GM19395 (cell line): ENCODE measurements around the gene RASSF3.

Experiments
- ATAC-seq: cut with Tn5 transposase; IDR thresholded peaks from one replicate; pipeline ENCODE4 v1.9.1; 2021; ENCODE audit warnings: mild to moderate bottlenecking, moderate library complexity; ENCODE audit not compliant: unreplicated experiment

The RASSF3 gene

DNA sequence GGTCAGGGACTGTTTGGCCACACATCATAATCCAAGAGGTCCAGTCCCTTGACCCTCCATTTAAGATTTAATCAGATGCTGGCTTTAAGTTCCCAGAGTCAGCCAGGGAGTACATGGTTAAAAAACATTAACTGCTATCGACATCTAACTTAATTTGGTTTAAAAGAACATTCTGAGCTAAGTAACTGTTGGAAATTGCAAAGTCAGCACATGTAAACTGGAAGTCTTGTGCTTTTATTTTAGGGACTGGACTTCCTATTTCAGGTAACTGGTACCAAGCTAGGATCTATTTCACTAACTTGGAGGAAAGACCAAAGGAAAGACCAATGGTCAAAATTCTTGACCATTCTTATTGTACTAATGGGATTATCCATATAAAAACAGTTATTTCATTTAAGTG is 108.4 kb downstream of the RASSF3 start:
- no peak for ATAC-seq

- ATAC-seq: no peak
These were observed 110.6 kb downstream of the RASSF3 start for GRCh38 chr12:64720884-64721283.

GRCh38 chr12:64722835-64723234 is 112.5 kb downstream of the RASSF3 start:
- ATAC-seq: no peak

DNA sequence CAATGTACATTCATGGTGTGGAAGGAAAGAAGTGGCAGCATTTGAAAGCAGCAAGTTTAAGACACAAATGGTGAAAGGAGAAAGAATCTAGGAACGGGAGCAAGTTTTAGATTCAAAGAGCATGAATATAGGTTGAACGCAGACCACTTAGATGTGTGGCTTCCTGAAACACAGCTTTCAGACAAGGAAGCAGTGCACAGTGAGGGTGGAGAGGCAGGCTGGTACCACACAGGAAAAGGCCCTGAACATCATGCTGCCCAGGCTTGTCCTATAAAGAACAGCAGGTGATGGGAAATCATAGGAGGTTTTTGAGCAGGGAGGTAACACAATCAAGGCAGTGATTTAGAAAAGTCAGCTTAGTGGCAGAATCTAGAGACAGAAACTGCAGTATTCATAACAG is 113.3 kb downstream of the RASSF3 start:
- ATAC-seq: no peak

DNA sequence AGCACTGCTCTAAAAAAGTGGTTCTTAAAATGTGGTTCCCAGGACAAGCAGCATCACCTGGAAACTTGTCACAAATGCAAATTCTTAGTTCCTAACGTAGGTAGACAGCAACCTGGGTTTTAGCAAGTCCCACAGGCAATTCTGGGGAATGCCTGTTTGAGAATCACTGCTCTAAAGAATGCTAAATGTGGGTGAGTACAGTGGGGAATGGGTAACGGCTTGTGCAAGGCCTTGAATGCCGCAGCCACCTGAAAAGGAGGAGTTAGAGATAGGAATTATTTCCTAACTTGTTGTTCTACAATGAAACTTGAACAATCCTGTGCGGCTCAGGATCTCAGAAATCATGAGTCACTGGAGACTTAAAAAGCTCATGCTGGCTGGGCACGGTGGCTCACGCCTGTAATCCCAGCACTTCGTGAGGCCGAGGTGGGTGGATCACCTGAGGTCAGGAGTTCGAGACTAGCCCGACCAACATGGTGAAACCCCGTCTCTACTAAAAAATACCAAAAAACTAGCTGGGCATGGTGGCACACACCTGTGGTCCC is 114.0 kb downstream of the RASSF3 start:
- ATAC-seq: no peak

DNA sequence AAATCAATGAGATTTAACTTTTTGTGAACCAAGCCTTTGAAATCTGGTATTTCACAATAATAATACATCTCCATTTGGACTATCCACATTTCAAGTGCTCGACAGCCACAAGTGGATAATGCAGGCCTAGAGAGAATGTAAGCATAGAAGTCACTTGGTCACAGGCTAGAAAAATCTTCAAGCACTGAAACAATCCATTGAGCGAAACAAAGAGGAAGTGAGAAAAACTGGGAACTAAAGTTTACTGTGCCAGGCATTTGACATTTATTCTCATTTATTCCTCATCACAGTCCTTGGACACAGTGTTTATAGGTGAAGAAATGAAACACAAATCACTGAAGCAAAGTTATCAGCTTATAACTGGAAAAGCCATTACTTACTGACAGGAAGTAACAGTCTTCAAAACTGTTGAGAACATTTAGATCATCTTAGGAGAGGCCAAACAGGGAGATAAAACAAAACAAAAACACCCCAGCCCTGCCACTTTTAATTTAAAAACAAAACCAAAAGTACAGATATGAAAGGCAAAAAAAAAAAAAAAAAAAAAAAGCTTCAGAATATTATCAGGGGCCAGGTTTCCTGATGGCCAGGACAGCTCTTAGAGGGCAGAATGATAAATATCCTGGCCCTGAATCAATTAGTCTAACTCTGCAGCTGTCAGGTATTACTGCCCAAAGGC is 119.8 kb downstream of the RASSF3 start:
- peak; percentile 73 for ATAC-seq

- ATAC-seq: peak; percentile 6
These were observed 120.3 kb downstream of the RASSF3 start for GRCh38 chr12:64730588-64730969.

GRCh38 chr12:64731683-64732082 is 121.4 kb downstream of the RASSF3 start:
- no peak for ATAC-seq

DNA sequence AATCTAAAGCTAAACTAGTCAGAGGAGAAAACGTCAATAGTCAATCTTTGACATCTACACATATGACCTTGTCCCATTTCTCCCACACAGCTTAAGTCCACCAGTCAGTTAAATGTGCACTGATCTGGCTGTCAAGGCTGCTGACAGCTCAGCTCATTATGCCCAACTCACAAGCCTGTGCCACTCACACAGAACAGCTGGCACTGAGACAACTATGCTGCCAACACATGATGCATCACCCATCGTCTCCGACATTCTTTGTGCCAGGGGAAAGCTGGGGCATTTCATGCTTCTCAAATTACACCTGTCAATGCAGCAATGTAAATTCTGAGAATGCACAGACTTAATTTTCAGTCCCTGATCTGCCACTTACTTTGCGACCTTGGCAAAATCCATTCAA is 123.6 kb downstream of the RASSF3 start:
- no peak for ATAC-seq

GRCh38 chr12:64735442-64735841 is 125.1 kb downstream of the RASSF3 start:
- ATAC-seq: no peak

- ATAC-seq: no peak
These were observed 126.5 kb downstream of the RASSF3 start for GRCh38 chr12:64736771-64737170.

GRCh38 chr12:64737539-64737938 is 127.2 kb downstream of the RASSF3 start:
- ATAC-seq: no peak

- ATAC-seq: no peak
These were observed 129.5 kb downstream of the RASSF3 start for GRCh38 chr12:64739778-64740177.

GRCh38 chr12:64740646-64741045 is 130.4 kb downstream of the RASSF3 start:
- no peak for ATAC-seq

GRCh38 chr12:64742416-64742815 is 132.1 kb downstream of the RASSF3 start:
- no peak for ATAC-seq

DNA sequence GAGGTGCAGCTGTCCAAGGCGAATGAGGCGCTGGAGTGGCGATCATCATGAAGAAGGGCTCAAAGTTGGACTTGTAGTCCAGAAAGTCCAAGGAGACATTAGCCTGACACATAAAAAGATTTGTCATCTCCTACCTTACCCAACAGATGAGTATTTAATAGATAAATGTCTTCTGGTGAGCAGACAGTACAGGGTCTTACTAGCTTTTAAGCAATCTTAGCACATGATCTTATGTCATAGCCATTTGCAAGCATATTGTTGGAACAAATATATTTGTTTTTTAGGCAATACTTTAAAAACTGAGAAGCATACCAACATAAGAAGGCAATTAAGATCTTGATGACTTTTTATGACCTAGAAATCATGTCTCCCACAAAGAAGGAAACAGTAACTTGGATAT is 132.9 kb downstream of the RASSF3 start:
- no peak for ATAC-seq

DNA sequence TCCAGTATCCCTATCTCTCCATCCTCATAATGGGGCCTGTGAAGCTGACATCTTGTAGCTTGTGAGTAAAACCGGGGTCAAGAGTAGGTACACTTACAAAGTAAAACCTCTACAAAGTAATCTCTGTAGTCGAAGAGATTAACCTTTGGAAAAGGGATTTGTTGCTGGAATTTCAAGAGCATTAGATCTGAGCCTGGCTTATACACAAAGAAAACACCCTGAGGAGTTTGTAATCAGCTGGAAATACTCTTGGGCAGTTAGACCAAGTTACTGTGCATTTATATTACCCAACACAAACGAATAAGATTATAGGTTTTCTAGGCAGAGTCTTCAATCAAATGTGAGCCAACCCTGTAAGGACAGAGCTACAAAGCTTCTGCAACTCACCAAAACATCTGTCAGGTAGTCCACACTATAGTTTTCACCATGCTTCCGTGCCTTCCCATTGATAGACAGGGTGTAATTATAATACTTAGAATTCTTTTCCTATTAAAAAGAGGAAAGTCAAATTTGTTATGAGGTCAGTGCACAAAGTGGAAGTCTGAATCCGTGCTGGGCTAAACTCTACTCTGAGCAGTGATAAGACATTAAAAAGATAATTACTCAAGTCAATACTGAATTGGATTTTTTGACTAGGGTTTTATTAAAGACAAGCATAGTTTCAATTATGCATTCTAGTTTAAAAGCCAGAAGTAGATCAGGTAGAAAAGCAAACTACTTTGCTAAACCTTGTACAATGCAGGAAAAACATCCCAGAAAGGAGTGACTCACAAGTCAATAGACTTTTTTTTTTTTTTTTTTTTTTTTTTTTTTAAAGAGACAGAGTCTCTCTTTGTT is 134.3 kb downstream of the RASSF3 start:
- no peak for ATAC-seq

GRCh38 chr12:64745259-64745807 is 135.0 kb downstream of the RASSF3 start:
- no peak for ATAC-seq

- no peak for ATAC-seq
These were observed 135.7 kb downstream of the RASSF3 start for GRCh38 chr12:64745980-64746379.

GRCh38 chr12:64746663-64747062 is 136.4 kb downstream of the RASSF3 start:
- ATAC-seq: no peak
